ENCODE data around the gene PKNOX2. TPM values are rescaled to one million over a fixed set of nuclear protein-coding genes. Genes with fewer than 3 reads are reported as not detected.

PKNOX2 gene
- total and polyA plus RNA-seq, 2 of the 8 experiments (the other 6 are each of a cell fraction or from before 2014, with no cell fraction given) = 2.0 TPM

DNA sequence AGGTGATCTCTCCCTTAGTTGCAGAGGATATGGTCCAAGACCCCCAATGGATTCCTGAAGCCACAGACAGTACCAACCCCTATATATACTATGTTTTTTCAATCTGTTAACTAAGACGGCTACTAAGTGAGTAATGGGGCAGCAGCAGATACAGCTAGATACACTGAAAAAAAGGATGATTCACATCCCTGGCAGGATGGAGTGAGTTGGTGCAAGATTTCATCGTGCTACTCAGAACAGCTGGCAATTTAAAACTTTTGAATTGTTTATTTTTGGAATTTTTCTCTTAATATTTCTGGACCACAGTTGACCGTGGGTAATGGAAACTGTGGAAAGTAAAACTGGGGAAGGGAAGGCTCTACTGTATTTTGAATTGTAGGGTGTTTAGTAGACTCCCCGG, 36.1 kb upstream of the PKNOX2 start:
- no peaks in the 10 kb centered on the region for H3K36me3 ChIP-seq (ENCODE audit: control insufficient read depth in 2 of 4, insufficient read depth in 4 of 4, low read length in 3 of 4)
- no peaks in the 10 kb centered on the region for H4K20me1 ChIP-seq (replicated peaks in 1 of 2; ENCODE audit: control insufficient read depth in 1 of 2, insufficient read depth in 2 of 2, low read length in 2 of 2)
- no peak overlapping the region for H4K5ac ChIP-seq (ENCODE audit: insufficient read length, low read depth, low read length)
- H3K27ac ChIP-seq (ENCODE audit: low read depth, low read length) = no peak overlapping the region
- peaks cover 0 to 3% of the 10 kb centered on the region in 2 experiments; a peak in 1 of 4 replicates for H3K9me3 ChIP-seq (ENCODE audit: insufficient read depth in 2 of 2, low read depth in 1 of 2, low read length in 1 of 2)
- no peak overlapping the region for H2BK120ac ChIP-seq (replicated peaks; ENCODE audit: low read depth, low read length)
- H3K4ac ChIP-seq (replicated peaks; ENCODE audit: insufficient read length, low read depth, low read length) = no peak overlapping the region
- no peak overlapping the region for H3K14ac ChIP-seq (ENCODE audit: insufficient read length)
- no peak overlapping the region for H3K56ac ChIP-seq (replicated peaks; ENCODE audit: insufficient read length, low read depth, low read length)
- H3K79me2 ChIP-seq (ENCODE audit: control insufficient read depth in 1 of 2, insufficient read depth in 2 of 2, low read length in 2 of 2) = no peaks in the 10 kb centered on the region
- no peak overlapping the region for H3K4me2 ChIP-seq (ENCODE audit: insufficient read depth in 1 of 2, low read depth in 2 of 2, low read length in 2 of 2)
- peaks cover 0 to 2% (median 2%) of the 10 kb centered on the region in 4 experiments; a peak in 4 of 7 replicates for H3K27me3 ChIP-seq (replicated peaks in 1 of 4; ENCODE audit: control insufficient read depth in 3 of 4, extremely low read depth in 1 of 4, insufficient read depth in 3 of 4, low read length in 3 of 4)
- no peaks in the 10 kb centered on the region; the same call in 1 of the 2 replicates for H3K23me2 ChIP-seq (ENCODE audit: low read depth, low read length)
- H3K23ac ChIP-seq (ENCODE audit: insufficient read length) = no peak overlapping the region
- DNase-seq (ENCODE audit: low read depth in 1 of 2, low spot score in 2 of 2) (no peak), FAIRE-seq (no peak)
- no peak overlapping the region for H3K9ac ChIP-seq (replicated peaks in 1 of 4; ENCODE audit: extremely low read depth in 1 of 4, low read depth in 3 of 4, low read length in 3 of 4)
- H2BK15ac ChIP-seq (ENCODE audit: low read length) = no peak overlapping the region
- H3K79me1 ChIP-seq (ENCODE audit: low read depth, low read length) = no peaks in the 10 kb centered on the region
- H2BK5ac ChIP-seq (ENCODE audit: low read depth, low read length) = no peak overlapping the region
- CTCF ChIA-PET (ENCODE audit: partially characterized antibody) = interaction anchor here (0.6 to 2.5 kb wide), 5 partner anchors 10 to 220 kb away, joined by 3 to 14 read pairs (median 4); no protein-coding TSS in a partner anchor
- no peak overlapping the region for H4K8ac ChIP-seq (ENCODE audit: extremely low read depth, insufficient read depth, low read length)
- no peaks in the 10 kb centered on the region for H3K4me1 ChIP-seq (replicated peaks in 1 of 4; ENCODE audit: control insufficient read depth in 3 of 4, insufficient read depth in 4 of 4, low read length in 3 of 4)
- no peak overlapping the region for H3K4me3 ChIP-seq (ENCODE audit: extremely low read depth in 1 of 4, insufficient read depth in 2 of 4, low read depth in 3 of 4, low read length in 4 of 4)
- POLR2A ChIA-PET (ENCODE audit: partially characterized antibody) = no interaction called here
- H2BK12ac ChIP-seq (ENCODE audit: low read depth, low read length) = no peak overlapping the region
- WGBS, 2 experiments (ENCODE audit: extremely low coverage in 1 of 2, insufficient coverage in 1 of 2, insufficient read length in 1 of 2, insufficient replicate concordance in 2 of 2, low coverage in 1 of 2, low lambda C conversion rate in 2 of 2, missing lambda C conversion rate in 1 of 2) = 90% methylated on average over 4 of the region's 4 CpGs; no CpG with 5 or more reads in 1 of the 2 experiments
- no peak overlapping the region for H3K18ac ChIP-seq (ENCODE audit: extremely low read depth, low read length)
- H4K91ac ChIP-seq (replicated peaks; ENCODE audit: insufficient read length, low read length) = no peak overlapping the region
- no peak overlapping the region for H2BK20ac ChIP-seq (ENCODE audit: low read length)
- H2AFZ ChIP-seq (ENCODE audit: low read length) = no peak overlapping the region
- no peak overlapping the region for H2AK5ac ChIP-seq (ENCODE audit: low read depth, low read length)
- TF ChIP-seq RBBP5 (IDR thresholded peaks at IDR 0.05; ENCODE audit: borderline replicate concordance, low read depth, low read length) (no peak), SP2 (IDR thresholded peaks at IDR 0.05; ENCODE audit: low read length) (no peak), TEAD4 (IDR thresholded peaks at IDR 0.05; ENCODE audit: low read depth, low read length) (no peak), SAP30 (IDR thresholded peaks at IDR 0.05; ENCODE audit: insufficient read depth, insufficient replicate concordance, low read length) (no peak), ASH2L (IDR thresholded peaks at IDR 0.05; ENCODE audit: low read length) (no peak), FOSL1 (IDR thresholded peaks at IDR 0.05; ENCODE audit: insufficient read depth, low read depth, low read length) (no peak), SP1 (IDR thresholded peaks at IDR 0.05; ENCODE audit: low read depth, low read length) (no peak), SIRT6 (IDR thresholded peaks at IDR 0.05; ENCODE audit: low read length) (no peak), EGR1 (IDR thresholded peaks at IDR 0.05; ENCODE audit: borderline replicate concordance, low read depth, low read length) (no peak), RFX5 (IDR thresholded peaks at IDR 0.05; ENCODE audit: borderline replicate concordance, low read depth, low read length) (no peak)
- TF ChIP-seq, protein P1, sequence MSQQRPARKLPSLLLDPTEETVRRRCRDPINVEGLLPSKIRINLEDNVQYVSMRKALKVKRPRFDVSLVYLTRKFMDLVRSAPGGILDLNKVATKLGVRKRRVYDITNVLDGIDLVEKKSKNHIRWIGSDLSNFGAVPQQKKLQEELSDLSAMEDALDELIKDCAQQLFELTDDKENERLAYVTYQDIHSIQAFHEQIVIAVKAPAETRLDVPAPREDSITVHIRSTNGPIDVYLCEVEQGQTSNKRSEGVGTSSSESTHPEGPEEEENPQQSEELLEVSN (IDR thresholded peaks at IDR 0.05) = no peak
- TF ChIP-seq, protein P2, sequence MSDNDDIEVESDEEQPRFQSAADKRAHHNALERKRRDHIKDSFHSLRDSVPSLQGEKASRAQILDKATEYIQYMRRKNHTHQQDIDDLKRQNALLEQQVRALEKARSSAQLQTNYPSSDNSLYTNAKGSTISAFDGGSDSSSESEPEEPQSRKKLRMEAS (IDR thresholded peaks at IDR 0.05) = no peak

Measured in H1 (cell line).